ENCODE data around the gene NDUFS2.

NDUFS2 gene

DNA sequence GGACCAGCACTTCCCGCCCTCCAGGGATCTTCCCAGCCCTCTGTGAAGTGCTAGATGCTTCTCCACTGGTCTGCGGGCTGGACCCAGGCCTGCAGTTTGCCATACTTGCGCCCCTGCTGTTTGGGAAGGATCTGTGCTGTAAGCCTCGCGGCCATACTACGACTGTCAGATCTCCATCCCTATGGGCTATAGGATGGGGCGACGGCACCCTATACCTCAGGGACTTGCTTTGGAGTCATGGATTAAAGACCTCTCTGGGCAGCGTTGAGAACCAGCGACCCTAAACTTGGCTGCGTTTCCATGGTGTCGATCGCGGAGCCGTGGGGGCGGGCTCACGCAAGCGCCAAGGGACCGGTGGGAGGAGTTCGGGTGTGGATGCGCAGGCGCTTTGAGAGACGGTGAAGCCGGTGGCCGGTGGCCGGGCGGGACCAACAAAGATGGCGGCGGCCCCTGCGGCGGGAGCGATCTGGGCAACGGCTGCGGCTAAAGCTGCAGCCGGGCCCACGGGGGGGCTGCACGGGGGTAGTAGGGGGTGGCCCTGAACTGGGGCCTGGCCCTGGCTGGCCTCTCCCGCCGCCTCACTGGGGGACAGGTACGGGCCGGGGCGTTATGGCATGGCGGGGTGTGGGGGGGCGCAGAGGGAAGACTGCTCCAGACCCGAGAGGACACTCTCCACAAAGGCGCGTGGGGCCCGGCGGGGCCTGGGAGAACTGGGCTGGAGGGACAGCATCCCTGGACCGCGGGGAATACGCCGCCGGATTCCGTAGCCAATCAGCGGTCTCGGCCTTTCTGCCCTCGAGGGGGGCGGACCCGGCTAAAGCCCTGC lies 42.9 kb upstream of the NDUFS2 start, which contains the start of gene USP21:
TSS of gene USP21 (plus strand) at position 414 of the 826 bp plus-strand sequence. CDS start 1,141 bp downstream, outside the sequence.
- ChIA-PET CTCF (interaction anchor here (0.6 kb wide), 2 partner anchors 22 to 66 kb away, joined by 3 read pairs; partner anchors contain the start of gene TOMM40L), POLR2A (interaction anchor here (1.9 kb wide), 1 partner anchor 43 kb away, joined by 8 read pairs; the partner anchor contains the start of gene NDUFS2)
- peak; percentile 96 for DNase-seq (ENCODE audit: extremely low spot score)
- TF ChIP-seq HDGF (IDR thresholded peaks at IDR 0.05; ENCODE audit: borderline replicate concordance) (peak; percentile 94), NFRKB (IDR thresholded peaks at IDR 0.05) (no peak; the same call in 1 of the 2 replicates), ELF4 (IDR thresholded peaks at IDR 0.05) (no peak)

DNA sequence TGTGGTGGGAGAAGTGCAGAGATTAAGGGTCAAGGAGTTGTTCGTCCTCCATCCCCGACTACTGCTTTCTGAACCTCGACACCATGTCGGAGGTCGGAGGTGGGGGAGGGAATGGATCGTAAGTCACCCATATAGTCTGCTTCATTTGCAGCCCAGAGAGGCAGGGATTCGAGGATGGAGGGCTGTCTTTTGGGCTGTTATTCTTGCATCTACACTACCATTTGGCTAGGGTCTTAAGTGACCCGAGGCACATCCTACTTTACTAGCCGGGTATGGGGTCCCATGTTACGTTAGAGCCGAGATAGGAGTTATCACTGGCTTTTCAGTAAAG lies 42.3 kb upstream of the NDUFS2 start:
- no peak for DNase-seq (ENCODE audit: extremely low spot score)
- ChIA-PET POLR2A (no interaction called here), CTCF (no interaction called here)
- TF ChIP-seq L3MBTL2 (conservative IDR thresholded peaks at IDR 0.05): no peak

DNA sequence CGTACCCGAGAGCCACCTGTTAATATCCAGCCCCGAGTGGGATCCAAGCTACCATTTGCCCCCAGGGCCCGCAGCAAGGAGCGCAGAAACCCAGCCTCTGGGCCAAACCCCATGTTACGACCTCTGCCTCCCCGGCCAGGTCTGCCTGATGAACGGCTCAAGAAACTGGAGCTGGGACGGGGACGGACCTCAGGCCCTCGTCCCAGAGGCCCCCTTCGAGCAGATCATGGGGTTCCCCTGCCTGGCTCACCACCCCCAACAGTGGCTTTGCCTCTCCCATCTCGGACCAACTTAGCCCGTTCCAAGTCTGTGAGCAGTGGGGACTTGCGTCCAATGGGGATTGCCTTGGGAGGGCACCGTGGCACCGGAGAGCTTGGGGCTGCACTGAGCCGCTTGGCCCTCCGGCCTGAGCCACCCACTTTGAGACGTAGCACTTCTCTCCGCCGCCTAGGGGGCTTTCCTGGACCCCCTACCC lies 41.5 kb upstream of the NDUFS2 start:
- POLR2A ChIA-PET: no interaction called here
- TF ChIP-seq NFRKB (IDR thresholded peaks at IDR 0.05) (no peak), BHLHE40 (IDR thresholded peaks at IDR 0.05; ENCODE audit: borderline replicate concordance) (no peak), CTBP1 (IDR thresholded peaks at IDR 0.05; ENCODE audit: borderline replicate concordance) (no peak), FOXK2 (IDR thresholded peaks at IDR 0.05) (no peak), ZNF384 (IDR thresholded peaks at IDR 0.05) (no peak), LEF1 (IDR thresholded peaks at IDR 0.05; ENCODE audit: borderline replicate concordance) (no peak), HDGF (IDR thresholded peaks at IDR 0.05; ENCODE audit: borderline replicate concordance) (no peak)
- CTCF ChIA-PET: no interaction called here
- DNase-seq (ENCODE audit: extremely low spot score): no peak

DNA sequence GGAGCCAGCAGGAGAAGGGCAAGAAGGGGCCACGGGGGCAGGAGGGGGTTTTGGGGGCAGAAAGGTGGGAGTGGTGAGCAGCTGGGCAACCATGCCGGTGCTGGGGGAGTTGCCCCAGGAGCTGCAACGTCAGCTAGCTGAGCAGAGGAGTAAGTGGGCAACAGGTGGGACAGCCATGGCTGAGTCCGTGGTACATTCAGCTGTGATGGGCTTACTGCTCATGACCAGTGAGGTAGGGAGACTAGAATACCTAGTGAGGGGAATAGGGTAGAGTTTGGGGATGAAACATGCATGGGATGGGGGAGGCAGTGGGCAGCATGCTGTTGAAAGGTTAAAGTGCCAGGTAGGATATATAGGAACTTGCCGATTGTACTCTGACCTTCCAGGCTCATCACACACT lies 40.5 kb upstream of the NDUFS2 start:
- ChIA-PET POLR2A (interaction anchor here (1.2 to 1.3 kb wide), 2 partner anchors 8 to 11 kb away, joined by 3 to 4 read pairs; partner anchors contain the start of gene UFC1), CTCF (no interaction called here)
- DNase-seq (ENCODE audit: extremely low spot score): no peak
- no peak for TF ChIP-seq ZNF384 (IDR thresholded peaks at IDR 0.05)
- TF ChIP-seq SP1 (IDR thresholded peaks at IDR 0.05): no peak

DNA sequence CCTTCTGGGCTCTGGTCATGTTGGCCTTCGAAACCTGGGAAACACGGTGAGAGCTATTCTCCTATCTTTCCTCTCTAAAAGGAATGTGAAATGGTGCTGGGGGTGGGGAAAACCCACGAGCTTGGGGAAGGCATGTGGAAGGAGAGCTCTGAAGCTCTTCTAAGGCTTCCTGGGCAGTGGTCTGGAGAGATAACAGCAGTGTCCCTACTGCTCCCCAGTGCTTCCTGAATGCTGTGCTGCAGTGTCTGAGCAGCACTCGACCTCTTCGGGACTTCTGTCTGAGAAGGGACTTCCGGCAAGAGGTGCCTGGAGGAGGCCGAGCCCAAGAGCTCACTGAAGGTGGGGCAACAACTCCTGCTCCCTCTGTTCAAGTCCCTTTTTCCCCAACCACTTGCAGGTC lies 40.1 kb upstream of the NDUFS2 start:
- CTCF ChIA-PET: no interaction called here
- POLR2A ChIA-PET: interaction anchor here (1.2 to 1.3 kb wide), 2 partner anchors 8 to 11 kb away, joined by 3 to 4 read pairs; partner anchors contain the start of gene UFC1
- no peak for TF ChIP-seq L3MBTL2 (conservative IDR thresholded peaks at IDR 0.05)
- TF ChIP-seq HDGF (IDR thresholded peaks at IDR 0.05; ENCODE audit: borderline replicate concordance): no peak
- no peak for TF ChIP-seq TARDBP (IDR thresholded peaks at IDR 0.05)
- TF ChIP-seq ZNF384 (IDR thresholded peaks at IDR 0.05): no peak
- TF ChIP-seq NFRKB (IDR thresholded peaks at IDR 0.05): no peak
- no peak for TF ChIP-seq BHLHE40 (IDR thresholded peaks at IDR 0.05; ENCODE audit: borderline replicate concordance)
- no peak for TF ChIP-seq LEF1 (IDR thresholded peaks at IDR 0.05; ENCODE audit: borderline replicate concordance)
- TF ChIP-seq, protein P1, sequence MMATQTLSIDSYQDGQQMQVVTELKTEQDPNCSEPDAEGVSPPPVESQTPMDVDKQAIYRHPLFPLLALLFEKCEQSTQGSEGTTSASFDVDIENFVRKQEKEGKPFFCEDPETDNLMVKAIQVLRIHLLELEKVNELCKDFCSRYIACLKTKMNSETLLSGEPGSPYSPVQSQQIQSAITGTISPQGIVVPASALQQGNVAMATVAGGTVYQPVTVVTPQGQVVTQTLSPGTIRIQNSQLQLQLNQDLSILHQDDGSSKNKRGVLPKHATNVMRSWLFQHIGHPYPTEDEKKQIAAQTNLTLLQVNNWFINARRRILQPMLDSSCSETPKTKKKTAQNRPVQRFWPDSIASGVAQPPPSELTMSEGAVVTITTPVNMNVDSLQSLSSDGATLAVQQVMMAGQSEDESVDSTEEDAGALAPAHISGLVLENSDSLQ (IDR thresholded peaks at IDR 0.05): no peak
- no peak for TF ChIP-seq ELF4 (IDR thresholded peaks at IDR 0.05)
- TF ChIP-seq CTBP1 (IDR thresholded peaks at IDR 0.05; ENCODE audit: borderline replicate concordance): no peak
- no peak for TF ChIP-seq SP1 (IDR thresholded peaks at IDR 0.05)
- TF ChIP-seq FOXK2 (IDR thresholded peaks at IDR 0.05): no peak
- no peak for TF ChIP-seq FOXM1 (IDR thresholded peaks at IDR 0.05; ENCODE audit: borderline replicate concordance)
- TF ChIP-seq SUZ12 (IDR thresholded peaks at IDR 0.05): no peak
- TF ChIP-seq ARNT (IDR thresholded peaks at IDR 0.05): no peak
- TF ChIP-seq FOXA1 (IDR thresholded peaks at IDR 0.05): no peak
- DNase-seq (ENCODE audit: extremely low spot score): no peak

DNA sequence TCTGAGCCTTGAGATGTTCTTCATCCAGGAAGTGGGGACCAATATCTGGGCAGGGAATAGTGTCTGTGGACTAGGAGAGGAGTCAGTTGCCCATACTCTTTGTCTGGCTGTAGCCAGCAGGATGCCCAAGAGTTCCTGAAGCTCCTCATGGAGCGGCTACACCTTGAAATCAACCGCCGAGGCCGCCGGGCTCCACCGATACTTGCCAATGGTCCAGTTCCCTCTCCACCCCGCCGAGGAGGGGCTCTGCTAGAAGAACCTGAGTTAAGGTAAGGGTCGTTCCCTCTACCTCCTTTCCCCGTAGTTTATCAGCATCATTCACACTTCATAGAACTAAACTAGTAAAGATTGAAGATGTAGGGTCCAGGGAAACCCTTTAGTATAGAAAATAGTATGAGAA lies 39.4 kb upstream of the NDUFS2 start:
- TF ChIP-seq NFRKB (IDR thresholded peaks at IDR 0.05) (no peak), SUZ12 (IDR thresholded peaks at IDR 0.05) (no peak), ZNF384 (IDR thresholded peaks at IDR 0.05) (no peak), FOXM1 (IDR thresholded peaks at IDR 0.05; ENCODE audit: borderline replicate concordance) (no peak), SP1 (IDR thresholded peaks at IDR 0.05) (no peak), ARNT (IDR thresholded peaks at IDR 0.05) (no peak), FOXK2 (IDR thresholded peaks at IDR 0.05) (no peak), CTBP1 (IDR thresholded peaks at IDR 0.05; ENCODE audit: borderline replicate concordance) (no peak), HDGF (IDR thresholded peaks at IDR 0.05; ENCODE audit: borderline replicate concordance) (no peak), L3MBTL2 (conservative IDR thresholded peaks at IDR 0.05) (no peak), TARDBP (IDR thresholded peaks at IDR 0.05) (no peak), LEF1 (IDR thresholded peaks at IDR 0.05; ENCODE audit: borderline replicate concordance) (no peak), BHLHE40 (IDR thresholded peaks at IDR 0.05; ENCODE audit: borderline replicate concordance) (no peak), ELF4 (IDR thresholded peaks at IDR 0.05) (no peak), FOXA1 (IDR thresholded peaks at IDR 0.05) (no peak)
- TF ChIP-seq, protein P1 (IDR thresholded peaks at IDR 0.05): no peak
- CTCF ChIA-PET: no interaction called here
- no peak for DNase-seq (ENCODE audit: extremely low spot score)
- POLR2A ChIA-PET: interaction anchor here (1.2 to 1.3 kb wide), 2 partner anchors 9 to 10 kb away, joined by 3 to 4 read pairs; partner anchors contain the start of gene UFC1

DNA sequence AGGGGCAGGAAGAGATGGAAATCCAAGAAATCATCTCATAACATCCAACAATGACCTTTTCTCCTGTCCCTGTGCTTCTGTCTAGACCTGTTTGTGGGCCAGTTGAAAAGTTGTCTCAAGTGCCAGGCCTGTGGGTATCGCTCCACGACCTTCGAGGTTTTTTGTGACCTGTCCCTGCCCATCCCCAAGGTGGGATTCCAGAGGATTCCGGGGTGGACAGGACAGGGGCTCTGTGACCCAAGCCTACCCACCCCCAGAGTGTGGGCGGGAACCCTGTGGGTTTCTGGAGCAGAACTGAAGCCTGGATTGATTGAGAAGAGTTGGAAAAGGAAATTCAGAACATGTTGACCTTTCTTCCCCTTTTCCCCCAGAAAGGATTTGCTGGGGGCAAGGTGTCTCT lies 38.4 kb upstream of the NDUFS2 start:
- TF ChIP-seq, protein P1 (IDR thresholded peaks at IDR 0.05): no peak
- TF ChIP-seq ARNT (IDR thresholded peaks at IDR 0.05) (no peak), FOXK2 (IDR thresholded peaks at IDR 0.05) (no peak)
- DNase-seq (ENCODE audit: extremely low spot score): no peak
- POLR2A ChIA-PET: interaction anchor here (3.3 kb wide), 1 partner anchor 10 kb away, joined by 19 read pairs; the partner anchor contains the start of gene UFC1

More for the DNA sequence above, 38.4 kb upstream of the NDUFS2 start:
- CTCF ChIA-PET: no interaction called here

All from HEK293T (cell line).